HG03354 (cell line): Measurements from ENCODE around the gene PIK3R4.

Source experiments
- ATAC-seq: cut with Tn5 transposase; IDR thresholded peaks from one replicate; pipeline ENCODE4 v1.9.1; 2021; ENCODE audit warnings: mild to moderate bottlenecking; ENCODE audit not compliant: unreplicated experiment, poor library complexity, severe bottlenecking

PIK3R4 gene

DNA sequence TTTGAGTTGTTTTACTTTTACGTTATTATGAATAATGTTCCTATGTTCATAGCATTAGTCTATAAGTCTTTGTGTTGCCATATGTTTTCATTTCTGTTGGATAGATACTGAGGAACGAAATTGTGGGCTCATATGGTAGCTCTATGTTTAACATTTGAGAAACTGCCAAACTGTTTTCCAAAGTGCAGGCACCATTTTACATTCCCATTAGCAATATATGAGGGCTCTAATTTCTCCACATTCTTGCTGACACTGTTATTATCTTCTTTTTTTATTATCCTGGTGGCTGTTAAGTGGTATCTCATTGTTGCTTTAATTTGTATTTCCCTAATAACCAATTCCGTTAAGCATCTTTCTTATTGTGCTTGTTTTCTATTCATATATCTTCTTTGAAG lies 1.8 kb upstream of the PIK3R4 start:
- no peak for ATAC-seq

- no peak for ATAC-seq
These were observed 3.3 kb downstream of the PIK3R4 start for GRCh38 chr3:130743354-130743753.

GRCh38 chr3:130741946-130742610 lies 4.6 kb downstream of the PIK3R4 start:
- ATAC-seq = no peak

GRCh38 chr3:130739848-130740247 lies 6.8 kb downstream of the PIK3R4 start:
- no peak for ATAC-seq

- ATAC-seq = no peak
These were observed 8.4 kb downstream of the PIK3R4 start for GRCh38 chr3:130738241-130738640.

DNA sequence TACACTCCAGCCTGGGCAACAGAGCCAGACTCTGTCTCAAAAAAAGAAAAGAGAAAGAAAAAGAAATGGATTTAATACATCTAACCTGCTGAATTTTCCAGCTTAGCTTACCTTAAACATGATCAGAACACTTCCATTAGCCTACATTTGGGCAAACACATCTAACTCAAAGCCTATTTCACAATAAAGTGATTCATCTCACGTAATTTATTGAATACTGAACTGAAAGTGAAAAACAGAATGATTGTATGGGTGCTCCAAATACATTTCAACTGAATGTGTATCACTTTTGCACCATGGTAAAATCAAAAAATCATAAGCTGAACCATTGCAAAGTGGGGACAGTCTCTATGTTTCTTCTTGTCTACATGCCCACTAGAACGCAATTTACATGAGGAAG lies 9.0 kb downstream of the PIK3R4 start:
- ATAC-seq = no peak

DNA sequence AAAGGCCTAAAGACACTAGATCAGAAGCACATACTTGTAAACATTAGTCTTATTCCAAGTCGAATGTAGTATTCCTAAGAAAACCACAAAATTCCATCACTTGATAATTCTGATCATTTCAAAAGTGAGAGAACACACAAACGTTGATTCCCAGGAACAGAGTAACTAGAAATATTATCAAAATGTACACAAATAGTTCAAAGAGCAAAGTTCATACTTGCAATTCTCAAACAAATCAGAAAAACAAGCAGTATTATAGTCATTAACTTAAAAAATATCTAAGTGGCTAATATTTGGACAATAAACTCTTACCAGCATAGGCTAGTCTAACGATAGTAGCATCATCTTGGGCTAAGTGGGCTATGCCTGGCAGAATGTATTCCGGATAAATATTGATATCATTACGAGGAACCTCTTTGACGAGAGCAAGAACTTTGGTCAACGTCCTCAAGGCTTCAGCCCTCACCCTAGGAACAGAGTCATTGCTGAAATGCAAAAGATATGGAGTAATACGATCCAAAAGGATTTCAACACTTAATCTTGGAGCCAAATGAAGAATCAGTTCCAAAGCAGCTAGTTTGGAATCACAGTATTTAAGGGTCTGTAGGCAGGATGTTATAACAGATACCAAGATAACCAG lies 13.3 kb downstream of the PIK3R4 start:
- no peak for ATAC-seq

- no peak for ATAC-seq
These were observed 14.1 kb downstream of the PIK3R4 start for GRCh38 chr3:130732501-130732900.

GRCh38 chr3:130731817-130732216 lies 14.8 kb downstream of the PIK3R4 start:
- ATAC-seq = no peak

GRCh38 chr3:130729154-130729553 lies 17.5 kb downstream of the PIK3R4 start:
- no peak for ATAC-seq

DNA sequence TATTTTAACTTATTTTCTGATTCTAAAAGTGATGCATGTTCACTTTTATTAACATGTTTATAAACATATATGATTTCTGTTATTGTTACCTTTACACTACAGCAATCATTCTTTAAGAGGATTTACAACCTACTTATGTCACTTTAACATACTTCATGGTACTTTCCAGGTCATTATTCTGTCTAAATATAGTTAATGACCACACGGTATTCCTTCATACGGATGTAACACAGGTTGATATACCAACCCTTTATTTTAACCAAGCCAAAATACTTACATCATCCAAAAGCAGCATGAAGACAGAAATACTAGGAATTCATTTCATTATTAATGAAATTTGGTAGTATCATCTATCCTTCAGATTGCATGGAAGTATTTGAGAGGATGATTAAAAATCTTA lies 18.6 kb downstream of the PIK3R4 start:
- no peak for ATAC-seq

- ATAC-seq = no peak
These were observed 20.9 kb downstream of the PIK3R4 start for GRCh38 chr3:130725746-130726145.

DNA sequence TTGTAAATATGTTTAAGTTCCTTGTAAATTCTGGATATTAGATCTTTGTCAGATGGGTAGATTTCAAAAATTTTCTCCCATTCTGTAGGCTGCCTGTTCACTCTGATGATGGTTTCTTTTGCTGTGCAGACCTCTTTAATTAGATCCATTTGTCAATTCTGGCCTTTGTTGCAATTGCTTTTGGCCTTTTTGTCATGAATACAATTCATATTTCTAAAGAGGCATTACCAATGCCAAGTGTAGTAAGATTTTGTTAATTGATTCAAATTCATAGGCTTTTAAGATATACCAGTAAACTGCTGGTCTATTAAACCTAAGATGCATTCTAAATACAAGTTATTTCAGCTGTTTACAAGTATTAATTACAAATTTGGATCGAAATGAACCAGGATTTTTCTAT lies 31.0 kb downstream of the PIK3R4 start:
- ATAC-seq = no peak

DNA sequence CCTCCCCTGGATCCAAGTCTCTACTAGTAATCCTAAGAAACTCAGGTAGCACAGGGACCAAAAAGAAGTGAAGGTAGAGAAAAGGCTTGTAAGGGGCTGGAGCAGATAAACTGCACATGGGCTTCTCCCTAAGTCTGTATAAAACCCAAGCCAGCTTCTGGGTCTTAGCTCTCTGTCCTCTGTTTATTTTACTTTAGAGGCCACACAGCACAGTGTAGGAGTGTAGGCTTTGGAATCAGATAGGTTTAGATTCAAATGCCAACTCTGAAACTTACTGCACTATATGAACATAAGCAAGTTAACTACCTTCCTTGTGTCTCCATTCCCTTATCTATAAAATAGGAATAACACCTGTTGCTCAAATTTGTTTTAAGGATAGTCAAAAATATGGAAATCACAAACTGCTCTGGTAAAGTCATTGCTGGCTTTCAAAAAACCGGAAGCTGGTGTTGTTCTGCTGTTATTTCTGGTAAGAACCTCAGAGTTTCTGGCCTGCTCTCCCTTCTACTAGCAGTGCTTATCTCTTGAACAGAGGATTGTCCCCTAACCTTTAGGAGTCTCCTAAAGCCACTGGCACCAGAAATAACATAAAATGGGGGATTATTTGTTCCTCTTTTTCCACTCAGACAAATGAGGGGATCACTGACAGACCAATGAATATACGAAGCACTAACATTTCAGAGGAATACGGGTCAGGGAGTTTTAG lies 33.8 kb downstream of the PIK3R4 start:
- no peak for ATAC-seq

DNA sequence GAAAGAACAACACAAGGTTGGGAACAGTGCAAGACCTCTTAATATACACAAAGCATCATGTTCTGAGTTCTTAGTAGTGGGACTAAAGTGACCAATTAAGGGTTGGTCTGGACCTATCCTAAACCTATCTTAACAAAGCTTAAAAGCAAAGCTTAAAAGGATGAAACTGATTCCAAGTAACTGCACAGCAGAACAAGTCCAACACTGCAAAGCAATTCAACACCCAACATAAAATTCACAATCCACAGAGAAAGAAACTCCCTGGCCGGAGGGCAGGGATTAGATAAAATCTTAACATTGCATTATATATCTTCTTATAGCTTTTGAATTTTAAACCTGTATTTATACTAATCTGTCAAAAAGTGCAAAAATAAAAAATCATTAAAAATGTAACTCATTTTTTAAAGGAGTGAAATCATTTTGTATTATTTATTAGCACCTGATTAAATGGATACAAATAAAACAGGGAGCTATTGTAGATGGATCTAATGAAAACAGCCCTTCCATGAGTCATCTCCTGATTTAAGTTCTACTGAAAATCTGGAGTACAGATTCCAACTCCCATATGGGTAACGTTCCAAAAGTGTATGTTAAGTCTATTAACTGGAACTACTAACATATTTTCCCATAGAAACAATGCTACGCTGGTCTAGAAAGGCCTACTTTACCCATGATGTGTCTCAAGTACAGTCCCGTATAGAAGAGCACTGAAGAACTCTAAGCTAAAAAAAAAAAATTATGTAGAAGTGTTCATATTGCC lies 34.9 kb downstream of the PIK3R4 start:
- no peak for ATAC-seq

DNA sequence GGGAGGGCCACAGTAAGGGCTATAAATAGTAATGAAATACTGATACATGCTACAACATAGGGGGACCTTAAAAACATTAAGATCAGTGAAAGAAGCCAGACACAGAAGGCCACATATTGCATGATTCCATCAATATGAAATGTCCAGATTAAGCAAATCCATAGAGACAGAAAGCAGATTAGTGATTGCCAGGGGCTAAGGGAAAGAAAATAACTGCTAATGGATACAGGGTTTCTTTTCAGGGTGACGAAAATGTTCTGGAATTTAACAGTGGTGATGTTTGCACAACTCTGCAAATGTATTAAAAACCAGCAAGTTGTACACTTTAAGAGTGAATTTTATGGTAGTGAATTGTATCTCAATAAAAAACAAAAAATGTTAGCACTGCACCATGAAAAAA lies 37.0 kb downstream of the PIK3R4 start:
- no peak for ATAC-seq

DNA sequence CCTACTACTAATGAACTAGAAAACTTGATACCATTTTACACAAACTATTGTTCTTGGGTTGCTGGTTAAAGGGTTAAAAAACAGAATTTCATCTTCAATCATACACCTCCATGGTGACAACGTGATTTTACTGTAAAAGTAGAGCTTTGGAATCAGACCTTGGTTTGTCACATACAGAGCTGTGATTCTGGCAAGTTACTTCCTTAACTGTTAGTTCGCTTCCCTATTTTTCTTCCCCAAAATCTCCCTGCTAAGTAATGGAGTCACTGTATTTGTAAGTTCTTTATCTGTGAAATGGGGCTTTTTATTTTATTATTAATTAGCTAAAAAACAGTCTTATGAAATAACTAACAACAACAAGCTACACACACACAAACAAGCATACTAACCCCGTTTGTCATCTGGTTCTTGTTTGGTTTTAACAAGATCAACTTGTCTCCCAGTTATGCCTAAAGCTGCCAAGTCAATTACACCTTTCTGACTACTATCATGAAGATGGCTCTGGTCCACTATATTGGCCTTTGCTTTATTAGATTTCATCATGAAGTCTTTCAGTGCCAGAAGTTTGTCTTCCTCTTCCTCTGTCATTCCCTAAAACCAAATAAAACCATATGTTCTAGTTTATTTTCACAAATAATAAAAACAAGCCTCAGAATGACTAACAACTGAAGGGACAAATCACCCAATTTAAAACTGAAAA lies 38.6 kb downstream of the PIK3R4 start:
- ATAC-seq = no peak

GRCh38 chr3:130705501-130705900 lies 41.1 kb downstream of the PIK3R4 start:
- no peak for ATAC-seq

- no peak for ATAC-seq
These were observed 43.6 kb downstream of the PIK3R4 start for GRCh38 chr3:130702985-130703384.

GRCh38 chr3:130700541-130700940 lies 46.1 kb downstream of the PIK3R4 start:
- no peak for ATAC-seq
